HepG2 (cell line): ENCODE results near the gene RPA1. TPM values are rescaled to one million over a fixed set of nuclear protein-coding genes. Genes with fewer than 3 reads are reported as not detected.

Source experiments
- ATAC-seq: fragments of 200-7000 bp; cut with Tn5 transposase; 3 replicates; pipeline ENCODE4 v1.9.1; 2020; ENCODE audit warnings: mild to moderate bottlenecking, moderate library complexity
- BruUV-seq: library from RNA; stranded (reverse); fragments of 400-500 nt; replicated peaks from 2 replicates; lab custom pipeline; 2021; lab: Mats Ljungman, UMichigan
- CTCF ChIA-PET: fragments of 300-600 bp; formaldehyde crosslinking; extraction: SDS; loops from one replicate; lab custom pipeline; 2021; ENCODE audit warnings: low total read pairs, inconsistent platforms, low intra/inter-chr PET ratio; lab: Yijun Ruan, JAX
- POLR2A ChIA-PET: fragments of 350-600 bp; sonication (Branson Sonifier 250); formaldehyde crosslinking; loops from one replicate; lab custom pipeline; 2020; ENCODE audit warnings: antibody characterized with exemption, inconsistent platforms; lab: Yijun Ruan, JAX
- DNase-seq: peaks from one replicate; pipeline ENCODE4 v3.0.0-alpha.2; 2015; ENCODE audit warnings: low spot score
- FAIRE-seq: peaks from 3 replicates; lab custom pipeline; 2011; peaks lifted over from hg19 to GRCh38; lab: Jason Lieb, UNC
- H2AFZ ChIP-seq: one replicate; pipeline ENCODE4 v1.6.1; 2011; ENCODE audit warnings: low read length, inconsistent platforms
- H3K27ac ChIP-seq: fragments of 300-600 bp; 3 replicates; pipeline ENCODE4 v1.8.0; 2011; ENCODE audit warnings: mixed run types, mild to moderate bottlenecking, mixed read lengths, low read length, inconsistent platforms; ENCODE audit not compliant: insufficient read depth; ENCODE audit errors: extremely low read length
- H3K27me3 ChIP-seq, 2 experiments: fragments of 200-600 bp in 1 of 2; 2 replicates in 1 of 2; 3 replicates in 1 of 2; pipeline versions ENCODE4 v1.6.0 to v1.8.0; 2011; ENCODE audit warnings: low read length in 2 of 2, mild to moderate bottlenecking in 2 of 2, moderate library complexity in 2 of 2, inconsistent platforms in 1 of 2; ENCODE audit not compliant: insufficient read depth in 2 of 2, control insufficient read depth in 1 of 2
- H3K36me3 ChIP-seq, 2 experiments: fragments of 200-600 bp in 1 of 2; replicated peaks in 1 of 2; 2 replicates in 1 of 2; 3 replicates in 1 of 2; pipeline versions ENCODE4 v1.5.1 to v1.8.0; 2011; ENCODE audit warnings: low read length in 2 of 2, inconsistent platforms in 1 of 2; ENCODE audit not compliant: insufficient read depth in 2 of 2, control insufficient read depth in 1 of 2
- H3K4me1 ChIP-seq: 2 replicates; pipeline ENCODE4 v1.5.1; 2012; ENCODE audit warnings: low read length, inconsistent platforms; ENCODE audit not compliant: insufficient read depth
- H3K4me2 ChIP-seq: 2 replicates; pipeline ENCODE4 v1.6.0; 2011; ENCODE audit warnings: low read depth, low read length, inconsistent platforms
- H3K4me3 ChIP-seq, 3 experiments: fragments of 200-600 bp in 1 of 3; sonication (generic), shearing (Covaris generic) in 1 of 3; replicated peaks in 1 of 3; 2 replicates each; pipeline ENCODE4 v1.5.1; 2011 to 2016; ENCODE audit warnings: low read length in 3 of 3, inconsistent platforms in 2 of 3, low read depth in 2 of 3, mild to moderate bottlenecking in 2 of 3, control low read depth in 1 of 3, mixed read lengths in 1 of 3; ENCODE audit not compliant: insufficient read depth in 1 of 3
- H3K79me2 ChIP-seq: one replicate; pipeline ENCODE4 v1.6.1; 2011; ENCODE audit warnings: low read length, inconsistent platforms; ENCODE audit not compliant: insufficient read depth
- H3K9ac ChIP-seq: 2 replicates; pipeline ENCODE4 v1.6.0; 2011; ENCODE audit warnings: mild to moderate bottlenecking, low read depth, low read length, inconsistent platforms; ENCODE audit not compliant: insufficient read depth
- H3K9me3 ChIP-seq: 2 replicates; pipeline ENCODE4 v1.5.1; 2012; ENCODE audit warnings: mild to moderate bottlenecking, low read length
- H4K20me1 ChIP-seq: 2 replicates; pipeline ENCODE4 v1.6.0; 2011; ENCODE audit warnings: inconsistent platforms, mild to moderate bottlenecking, low read length, moderate library complexity; ENCODE audit not compliant: insufficient read depth
- CBFB ChIP-seq: sonication (generic); formaldehyde crosslinking; IDR thresholded peaks from 2 replicates; pipeline ENCODE4 v1.4.0; 2020; ENCODE audit warnings: missing genetic modification reagents
- FOSL2 ChIP-seq: sonication (generic); formaldehyde crosslinking; IDR thresholded peaks from 2 replicates; pipeline ENCODE4 v1.4.0; 2020; ENCODE audit warnings: missing genetic modification reagents
- FOXO1 ChIP-seq: sonication (generic); formaldehyde crosslinking; IDR thresholded peaks from 2 replicates; pipeline ENCODE4 v1.4.0; 2020; ENCODE audit warnings: missing genetic modification reagents
- IKZF1 ChIP-seq: fragments of 450-650 bp; IDR thresholded peaks from 2 replicates; pipeline ENCODE4 v1.7.1; 2016
- ZNF337 ChIP-seq: sonication (generic); formaldehyde crosslinking; IDR thresholded peaks from 2 replicates; pipeline ENCODE4 v1.5.1; 2020; ENCODE audit warnings: missing genetic modification reagents, low read depth, mild to moderate bottlenecking, borderline replicate concordance
- ZNF790 ChIP-seq: sonication (generic); formaldehyde crosslinking; IDR thresholded peaks from 2 replicates; pipeline ENCODE4 v1.8.0; 2022; ENCODE audit warnings: missing genetic modification reagents, mild to moderate bottlenecking, borderline replicate concordance
- WGBS: methylation state at CpG from one replicate; pipeline ENCODE4 v1.1.6; 2017; ENCODE audit warnings: low lambda C conversion rate; 5-methylcytosine and 5-hydroxymethylcytosine counted together
- in situ Hi-C: cut with HindIII; loops from 2 replicates; pipeline ENCODE4 v1.10.0; 2017; ENCODE audit warnings: low pct_unique_long_range_greater_than_20kb; ENCODE audit not compliant: extremely low pct_ligation_motif_present
- intact Hi-C: fragments of 100-400 bp; cut with micrococcal nuclease; formaldehyde crosslinking; loops from one replicate; pipeline ENCODE4 v1.10.0; 2022; ENCODE audit not compliant: unreplicated experiment
- polyA plus RNA-seq, 8 experiments: library from polyadenylated mRNA; depleted of rRNA in 3 of 8; stranded (reverse) in 7 of 8; unstranded in 1 of 8; fragments of >200 nt; fragmentation: Illumina TruSeq in 4 of 8; extraction: Trizol in 4 of 8; gene quantifications; 2 replicates each; pipeline versions ENCODE4 v1.2.1 to v1.2.3, GENCODE V29; 2011 to 2016; ENCODE audit warnings: low read depth in 4 of 8, missing spikeins in 1 of 8, mixed read lengths in 1 of 8; ENCODE audit not compliant: insufficient read depth in 1 of 8
- total RNA-seq, 5 experiments: library from RNA; depleted of rRNA; stranded (reverse); fragments of >200 nt; fragmentation: Illumina TruSeq; extraction: Trizol; gene quantifications; 2 replicates each; pipeline ENCODE4 v1.2.3, GENCODE V29; 2016; ENCODE audit warnings: low read depth in 1 of 5
- TF ChIP-seq, protein P1 (sequence below): sonication (generic); formaldehyde crosslinking; IDR thresholded peaks from 2 replicates; pipeline ENCODE4 v1.8.1; 2022; ENCODE audit warnings: mild to moderate bottlenecking, missing genetic modification reagents
- TF ChIP-seq, protein P2 (sequence below): sonication (generic); formaldehyde crosslinking; IDR thresholded peaks from 2 replicates; pipeline ENCODE4 v1.5.1; 2020; ENCODE audit warnings: mild to moderate bottlenecking, missing genetic modification reagents, moderate library complexity
- TF ChIP-seq, protein P3 (sequence below), 2 experiments: fragments of 450-650 bp in 1 of 2; sonication (generic) in 1 of 2; formaldehyde crosslinking; IDR thresholded peaks; 2 replicates each; pipeline versions ENCODE4 v1.5.0 to v1.8.0; 2020 to 2022; ENCODE audit warnings: mild to moderate bottlenecking in 1 of 2, missing genetic modification reagents in 1 of 2
- TF ChIP-seq, protein P4 (sequence below): sonication (generic); formaldehyde crosslinking; IDR thresholded peaks from 2 replicates; pipeline ENCODE4 v1.8.0; 2022; ENCODE audit warnings: low read depth, missing genetic modification reagents
- TF ChIP-seq, protein P5 (sequence below): sonication (generic); formaldehyde crosslinking; IDR thresholded peaks from 2 replicates; pipeline ENCODE4 v1.4.0; 2020; ENCODE audit warnings: missing genetic modification reagents

The RPA1 gene
- total and polyA plus RNA-seq, 2 of the 13 experiments (the other 11 are each of a cell fraction or from before 2014, with no cell fraction given), result 13.9 to 37.6 TPM

DNA sequence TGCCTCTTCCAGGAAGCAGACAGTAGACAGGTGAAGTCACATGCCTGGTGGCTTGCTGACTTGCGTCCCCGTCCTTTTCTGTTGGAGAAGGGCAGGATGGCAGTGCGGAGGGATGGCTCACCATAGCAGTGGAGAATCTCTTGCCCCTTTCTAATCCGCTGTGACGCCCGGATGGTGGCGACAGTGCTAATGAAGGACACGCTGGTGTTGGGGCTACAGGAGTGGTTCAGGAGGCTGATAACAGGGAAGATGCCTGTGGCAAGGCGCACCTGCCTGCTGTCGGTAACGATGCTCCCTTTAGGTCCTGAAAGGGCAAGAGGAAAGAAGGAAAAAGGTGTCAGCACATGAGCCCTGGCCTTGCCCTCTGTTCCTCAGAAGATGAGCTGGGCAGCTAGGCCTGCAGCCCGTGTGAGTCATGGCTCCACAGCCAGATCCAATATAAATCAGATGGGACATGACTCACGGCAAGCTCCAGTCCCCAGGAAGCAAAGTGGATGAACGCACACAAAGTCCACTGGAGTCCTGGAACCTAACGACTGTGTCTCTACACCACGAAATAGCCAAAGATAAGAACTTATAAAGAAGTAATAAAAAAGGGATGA, 42.4 kb upstream of the RPA1 start:
- ATAC-seq (peak; percentile 42; the same call in 1 of the 3 replicates), DNase-seq (peak; percentile 29), FAIRE-seq (no peak)
- intact Hi-C loops (no loop called here), in situ Hi-C loops (no loop called here)
- no peak overlapping the region for H3K27ac ChIP-seq
- WGBS, result 87% methylated on average over 16 of the region's 16 CpGs
- POLR2A ChIA-PET, result interaction anchor here (1.3 to 2.0 kb wide), 2 partner anchors 23 to 71 kb away, joined by 7 to 8 read pairs; no protein-coding TSS in a partner anchor
- H3K9me3 ChIP-seq, result no peaks in the 10 kb centered on the region
- H2AFZ ChIP-seq, result no peak overlapping the region
- H4K20me1 ChIP-seq, result no peaks in the 10 kb centered on the region
- H3K36me3 ChIP-seq, result peaks cover 18 to 38% of the 10 kb centered on the region in 2 experiments
- H3K9ac ChIP-seq, result no peak overlapping the region
- H3K79me2 ChIP-seq, result no peaks in the 10 kb centered on the region
- no peak overlapping the region for H3K4me2 ChIP-seq
- H3K27me3 ChIP-seq, result no peaks in the 10 kb centered on the region
- BruUV-seq, result no TSS peak
- peaks cover 7% of the 10 kb centered on the region for H3K4me1 ChIP-seq
- H3K4me3 ChIP-seq, result no peak overlapping the region
- CTCF ChIA-PET, result no interaction called here
- TF ChIP-seq CBFB, result no peak
- TF ChIP-seq FOSL2 (CRISPR knock-in tag), result peak; percentile 74
- TF ChIP-seq ZNF790 (CRISPR knock-in tag), result no peak
- TF ChIP-seq, protein P1, sequence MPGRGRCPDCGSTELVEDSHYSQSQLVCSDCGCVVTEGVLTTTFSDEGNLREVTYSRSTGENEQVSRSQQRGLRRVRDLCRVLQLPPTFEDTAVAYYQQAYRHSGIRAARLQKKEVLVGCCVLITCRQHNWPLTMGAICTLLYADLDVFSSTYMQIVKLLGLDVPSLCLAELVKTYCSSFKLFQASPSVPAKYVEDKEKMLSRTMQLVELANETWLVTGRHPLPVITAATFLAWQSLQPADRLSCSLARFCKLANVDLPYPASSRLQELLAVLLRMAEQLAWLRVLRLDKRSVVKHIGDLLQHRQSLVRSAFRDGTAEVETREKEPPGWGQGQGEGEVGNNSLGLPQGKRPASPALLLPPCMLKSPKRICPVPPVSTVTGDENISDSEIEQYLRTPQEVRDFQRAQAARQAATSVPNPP (CRISPR knock-in tag), result no peak
- no peak for TF ChIP-seq ZNF337 (CRISPR knock-in tag)
- TF ChIP-seq, protein P2, sequence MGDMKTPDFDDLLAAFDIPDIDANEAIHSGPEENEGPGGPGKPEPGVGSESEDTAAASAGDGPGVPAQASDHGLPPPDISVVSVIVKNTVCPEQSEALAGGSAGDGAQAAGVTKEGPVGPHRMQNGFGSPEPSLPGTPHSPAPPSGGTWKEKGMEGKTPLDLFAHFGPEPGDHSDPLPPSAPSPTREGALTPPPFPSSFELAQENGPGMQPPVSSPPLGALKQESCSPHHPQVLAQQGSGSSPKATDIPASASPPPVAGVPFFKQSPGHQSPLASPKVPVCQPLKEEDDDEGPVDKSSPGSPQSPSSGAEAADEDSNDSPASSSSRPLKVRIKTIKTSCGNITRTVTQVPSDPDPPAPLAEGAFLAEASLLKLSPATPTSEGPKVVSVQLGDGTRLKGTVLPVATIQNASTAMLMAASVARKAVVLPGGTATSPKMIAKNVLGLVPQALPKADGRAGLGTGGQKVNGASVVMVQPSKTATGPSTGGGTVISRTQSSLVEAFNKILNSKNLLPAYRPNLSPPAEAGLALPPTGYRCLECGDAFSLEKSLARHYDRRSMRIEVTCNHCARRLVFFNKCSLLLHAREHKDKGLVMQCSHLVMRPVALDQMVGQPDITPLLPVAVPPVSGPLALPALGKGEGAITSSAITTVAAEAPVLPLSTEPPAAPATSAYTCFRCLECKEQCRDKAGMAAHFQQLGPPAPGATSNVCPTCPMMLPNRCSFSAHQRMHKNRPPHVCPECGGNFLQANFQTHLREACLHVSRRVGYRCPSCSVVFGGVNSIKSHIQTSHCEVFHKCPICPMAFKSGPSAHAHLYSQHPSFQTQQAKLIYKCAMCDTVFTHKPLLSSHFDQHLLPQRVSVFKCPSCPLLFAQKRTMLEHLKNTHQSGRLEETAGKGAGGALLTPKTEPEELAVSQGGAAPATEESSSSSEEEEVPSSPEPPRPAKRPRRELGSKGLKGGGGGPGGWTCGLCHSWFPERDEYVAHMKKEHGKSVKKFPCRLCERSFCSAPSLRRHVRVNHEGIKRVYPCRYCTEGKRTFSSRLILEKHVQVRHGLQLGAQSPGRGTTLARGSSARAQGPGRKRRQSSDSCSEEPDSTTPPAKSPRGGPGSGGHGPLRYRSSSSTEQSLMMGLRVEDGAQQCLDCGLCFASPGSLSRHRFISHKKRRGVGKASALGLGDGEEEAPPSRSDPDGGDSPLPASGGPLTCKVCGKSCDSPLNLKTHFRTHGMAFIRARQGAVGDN (CRISPR knock-in tag), result peak; percentile 31; the same call in 1 of the 2 replicates
- TF ChIP-seq, protein P3, sequence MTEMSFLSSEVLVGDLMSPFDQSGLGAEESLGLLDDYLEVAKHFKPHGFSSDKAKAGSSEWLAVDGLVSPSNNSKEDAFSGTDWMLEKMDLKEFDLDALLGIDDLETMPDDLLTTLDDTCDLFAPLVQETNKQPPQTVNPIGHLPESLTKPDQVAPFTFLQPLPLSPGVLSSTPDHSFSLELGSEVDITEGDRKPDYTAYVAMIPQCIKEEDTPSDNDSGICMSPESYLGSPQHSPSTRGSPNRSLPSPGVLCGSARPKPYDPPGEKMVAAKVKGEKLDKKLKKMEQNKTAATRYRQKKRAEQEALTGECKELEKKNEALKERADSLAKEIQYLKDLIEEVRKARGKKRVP (CRISPR knock-in tag; IDR thresholded peaks at IDR 0.05), result no peak
- no peak for TF ChIP-seq FOXO1 (CRISPR knock-in tag)
- TF ChIP-seq, protein P4, sequence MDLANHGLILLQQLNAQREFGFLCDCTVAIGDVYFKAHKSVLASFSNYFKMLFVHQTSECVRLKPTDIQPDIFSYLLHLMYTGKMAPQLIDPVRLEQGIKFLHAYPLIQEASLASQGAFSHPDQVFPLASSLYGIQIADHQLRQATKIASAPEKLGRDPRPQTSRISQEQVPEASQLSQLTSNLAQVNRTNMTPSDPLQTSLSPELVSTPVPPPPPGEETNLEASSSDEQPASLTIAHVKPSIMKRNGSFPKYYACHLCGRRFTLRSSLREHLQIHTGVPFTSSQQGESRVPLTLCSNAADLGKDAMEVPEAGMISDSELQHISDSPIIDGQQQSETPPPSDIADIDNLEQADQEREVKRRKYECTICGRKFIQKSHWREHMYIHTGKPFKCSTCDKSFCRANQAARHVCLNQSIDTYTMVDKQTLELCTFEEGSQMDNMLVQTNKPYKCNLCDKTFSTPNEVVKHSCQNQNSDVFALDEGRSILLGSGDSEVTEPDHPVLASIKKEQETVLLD, result no peak
- no peak for TF ChIP-seq IKZF1
- TF ChIP-seq, protein P5, sequence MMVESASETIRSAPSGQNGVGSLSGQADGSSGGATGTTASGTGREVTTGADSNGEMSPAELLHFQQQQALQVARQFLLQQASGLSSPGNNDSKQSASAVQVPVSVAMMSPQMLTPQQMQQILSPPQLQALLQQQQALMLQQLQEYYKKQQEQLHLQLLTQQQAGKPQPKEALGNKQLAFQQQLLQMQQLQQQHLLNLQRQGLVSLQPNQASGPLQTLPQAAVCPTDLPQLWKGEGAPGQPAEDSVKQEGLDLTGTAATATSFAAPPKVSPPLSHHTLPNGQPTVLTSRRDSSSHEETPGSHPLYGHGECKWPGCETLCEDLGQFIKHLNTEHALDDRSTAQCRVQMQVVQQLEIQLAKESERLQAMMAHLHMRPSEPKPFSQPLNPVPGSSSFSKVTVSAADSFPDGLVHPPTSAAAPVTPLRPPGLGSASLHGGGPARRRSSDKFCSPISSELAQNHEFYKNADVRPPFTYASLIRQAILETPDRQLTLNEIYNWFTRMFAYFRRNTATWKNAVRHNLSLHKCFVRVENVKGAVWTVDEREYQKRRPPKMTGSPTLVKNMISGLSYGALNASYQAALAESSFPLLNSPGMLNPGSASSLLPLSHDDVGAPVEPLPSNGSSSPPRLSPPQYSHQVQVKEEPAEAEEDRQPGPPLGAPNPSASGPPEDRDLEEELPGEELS (CRISPR knock-in tag), result no peak
